PC-9 (cell line): Measurements from ENCODE around the gene FBN1. TPM values are rescaled to one million over a fixed set of nuclear protein-coding genes. Genes with fewer than 3 reads are reported as not detected.

Experiments
- BruUV-seq: library from RNA; stranded (reverse); fragments of 400-500 nt; replicated peaks from 2 replicates; lab custom pipeline; 2021; lab: Mats Ljungman, UMichigan
- CTCF ChIA-PET: fragments of 300-600 bp; sonication (Branson Sonifier 250); formaldehyde crosslinking; loops from one replicate; lab custom pipeline; 2022; ENCODE audit warnings: antibody characterized with exemption; lab: Charles Lee
- POLR2A ChIA-PET: fragments of 300-600 bp; sonication (Branson Sonifier 250); formaldehyde crosslinking; loops from one replicate; lab custom pipeline; 2022; ENCODE audit warnings: antibody characterized with exemption; ENCODE audit not compliant: unreplicated experiment; lab: Charles Lee
- DNase-seq, 2 experiments: peaks; one replicate each; pipeline versions ENCODE4 v3.0.0 to v3.0.0-alpha.2; 2015 to 2022; ENCODE audit warnings: mixed read lengths in 1 of 2
- H2AFZ ChIP-seq: fragments of 200-600 bp; sonication (generic); 2 replicates; pipeline ENCODE4 v1.8.1; 2017; ENCODE audit warnings: antibody characterized with exemption
- H3F3A ChIP-seq: fragments of 200-600 bp; sonication (generic); 2 replicates; pipeline ENCODE4 v1.8.1; 2017; ENCODE audit warnings: antibody characterized with exemption, mild to moderate bottlenecking, low read depth; ENCODE audit not compliant: insufficient read depth
- H3K27ac ChIP-seq: fragments of 200-600 bp; sonication (generic); 2 replicates; pipeline ENCODE4 v1.6.1; 2016; ENCODE audit warnings: mixed run types
- H3K27me3 ChIP-seq: fragments of 200-600 bp; sonication (generic); 2 replicates; pipeline ENCODE4 v1.6.1; 2016; ENCODE audit warnings: low read depth, mixed run types; ENCODE audit not compliant: insufficient read depth
- H3K36me3 ChIP-seq: fragments of 200-600 bp; sonication (generic); 2 replicates; pipeline ENCODE4 v1.6.1; 2016; ENCODE audit warnings: low read depth, mixed run types
- H3K4me1 ChIP-seq: fragments of 200-600 bp; sonication (generic); replicated peaks from 2 replicates; pipeline ENCODE4 v1.6.1; 2016; ENCODE audit warnings: mixed run types; ENCODE audit not compliant: insufficient read depth
- H3K4me2 ChIP-seq: fragments of 200-600 bp; sonication (generic); 2 replicates; pipeline ENCODE4 v1.6.1; 2017; ENCODE audit warnings: mixed run types
- H3K4me3 ChIP-seq: fragments of 200-600 bp; sonication (generic); 2 replicates; pipeline ENCODE4 v1.6.1; 2016; ENCODE audit warnings: mixed run types
- H3K79me2 ChIP-seq: fragments of 200-600 bp; sonication (generic); 2 replicates; pipeline ENCODE4 v1.6.1; 2017; ENCODE audit warnings: low read depth, mixed run types
- H3K9me2 ChIP-seq: fragments of 200-600 bp; sonication (generic); 2 replicates; pipeline ENCODE4 v1.8.1; 2017; ENCODE audit warnings: mild to moderate bottlenecking; ENCODE audit not compliant: insufficient read depth
- H3K9me3 ChIP-seq: fragments of 200-600 bp; sonication (generic); 2 replicates; pipeline ENCODE4 v1.8.1; 2016; ENCODE audit warnings: low read depth; ENCODE audit not compliant: insufficient read depth
- H4K20me1 ChIP-seq: fragments of 200-600 bp; sonication (generic); 2 replicates; pipeline ENCODE4 v1.8.1; 2017; ENCODE audit not compliant: insufficient read depth
- CTCF ChIP-seq: fragments of 200-600 bp; sonication (generic); conservative IDR thresholded peaks from 2 replicates; pipeline ENCODE4 v1.6.1; 2017; ENCODE audit warnings: mixed run types, antibody characterized with exemption, mild to moderate bottlenecking, moderate library complexity
- EZH2 ChIP-seq: fragments of 200-600 bp; sonication (generic); IDR thresholded peaks from 2 replicates; pipeline ENCODE4 v1.8.0; 2017; ENCODE audit warnings: antibody characterized with exemption, low read depth
- intact Hi-C: fragments of 100-400 bp; cut with micrococcal nuclease; formaldehyde crosslinking; loops from one replicate; pipeline ENCODE4 v1.10.0; 2022; ENCODE audit not compliant: unreplicated experiment
- total RNA-seq: library from RNA; stranded (reverse); gene quantifications from 2 replicates; pipeline ENCODE4 v1.2.3, GENCODE V29; 2021

The FBN1 gene
- total RNA-seq, 1 experiment from 2014 or later, result 1.3 TPM

GRCh38 chr15:48520376-48521155, 124.9 kb downstream of the FBN1 start:
- ChIA-PET CTCF (no interaction called here), POLR2A (no interaction called here)
- H4K20me1 ChIP-seq, result no peaks in the 10 kb centered on the region
- no peak overlapping the region for H2AFZ ChIP-seq
- no peaks in the 10 kb centered on the region for H3K79me2 ChIP-seq
- intact Hi-C loops, result no loop called here
- no peak overlapping the region for H3K27ac ChIP-seq
- H3K4me3 ChIP-seq, result no peak overlapping the region
- H3K9me3 ChIP-seq, result no peaks in the 10 kb centered on the region
- no peak overlapping the region for H3K4me2 ChIP-seq
- no peaks in the 10 kb centered on the region for H3K9me2 ChIP-seq
- DNase-seq, result no peak
- no peaks in the 10 kb centered on the region for H3K27me3 ChIP-seq
- H3K36me3 ChIP-seq, result no peaks in the 10 kb centered on the region
- no TSS peak for BruUV-seq
- no peaks in the 10 kb centered on the region for H3F3A ChIP-seq
- TF ChIP-seq EZH2 (no peak), CTCF (no peak)
- H3K4me1 ChIP-seq, result no peaks in the 10 kb centered on the region

GRCh38 chr15:48516121-48516520, 129.4 kb downstream of the FBN1 start:
- CTCF ChIA-PET, result no interaction called here

DNA sequence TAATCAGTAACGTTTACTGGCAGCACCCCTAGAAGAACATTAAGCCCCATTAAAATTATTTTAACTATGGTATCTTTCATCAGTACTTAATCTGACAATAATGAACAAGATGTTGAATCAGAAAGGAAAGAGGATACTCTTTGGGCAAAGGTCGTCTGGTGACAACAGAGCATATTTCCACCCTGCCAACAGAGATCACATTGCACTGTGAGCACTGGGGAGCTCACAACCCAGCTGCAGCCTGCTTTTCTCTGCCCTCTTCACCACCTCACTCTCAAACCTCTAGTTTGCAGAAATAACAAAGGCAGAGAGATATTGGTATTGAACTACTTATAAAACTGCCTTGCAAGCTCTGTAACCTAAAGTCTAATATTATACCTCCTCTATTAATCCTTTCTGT, 130.0 kb downstream of the FBN1 start:
- Histone ChIP-seq H4K20me1 (no peaks in the 10 kb centered on the region), H3K9me2 (no peaks in the 10 kb centered on the region), H3F3A (no peaks in the 10 kb centered on the region), H3K27me3 (no peaks in the 10 kb centered on the region), H3K4me1 (no peaks in the 10 kb centered on the region), H2AFZ (no peak overlapping the region), H3K79me2 (no peaks in the 10 kb centered on the region), H3K27ac (no peak overlapping the region), H3K9me3 (no peaks in the 10 kb centered on the region), H3K4me3 (no peak overlapping the region), H3K4me2 (no peak overlapping the region), H3K36me3 (no peaks in the 10 kb centered on the region)
- CTCF ChIA-PET, result no interaction called here
- TF ChIP-seq CTCF, result no peak
- TF ChIP-seq EZH2, result no peak
- intact Hi-C loops, result no loop called here
- BruUV-seq, result no TSS peak
- no peak for DNase-seq
- POLR2A ChIA-PET, result no interaction called here

More at GRCh38 chr15:48516121-48516520, 129.4 kb downstream of the FBN1 start:
- H4K20me1 ChIP-seq, result no peaks in the 10 kb centered on the region
- no peak overlapping the region for H2AFZ ChIP-seq
- H3K4me1 ChIP-seq, result no peaks in the 10 kb centered on the region
- no peaks in the 10 kb centered on the region for H3F3A ChIP-seq
- no peaks in the 10 kb centered on the region for H3K9me3 ChIP-seq
- H3K27ac ChIP-seq, result no peak overlapping the region
- BruUV-seq, result no TSS peak
- no peaks in the 10 kb centered on the region for H3K27me3 ChIP-seq
- POLR2A ChIA-PET, result no interaction called here
- no peaks in the 10 kb centered on the region for H3K79me2 ChIP-seq
- H3K4me3 ChIP-seq, result no peak overlapping the region
- intact Hi-C loops, result no loop called here
- no peak for DNase-seq
- H3K9me2 ChIP-seq, result no peaks in the 10 kb centered on the region
- TF ChIP-seq CTCF (no peak), EZH2 (no peak)
- H3K4me2 ChIP-seq, result no peak overlapping the region
- no peaks in the 10 kb centered on the region for H3K36me3 ChIP-seq
